Vagina (tissue), 2 donors: ENCODE measurements around the gene EYA4. TPM values are rescaled to one million over a fixed set of nuclear protein-coding genes. Genes with fewer than 3 reads are reported as not detected.

Experiments used
- DNase-seq, 2 donors: peaks; one replicate each; pipeline ENCODE4 v3.0.0-alpha.2; 2017; ENCODE audit errors: extremely low spot score in 2 of 2
- H3K27ac ChIP-seq: fragments of 200-600 bp; sonication (generic); one replicate; pipeline ENCODE4 v1.5.1; 2019
- H3K27me3 ChIP-seq: fragments of 200-600 bp; sonication (generic); one replicate; pipeline ENCODE4 v1.5.1; 2019
- H3K36me3 ChIP-seq, 2 donors: fragments of 200-600 bp; sonication (generic); one replicate each; pipeline ENCODE4 v1.5.1; 2017 to 2019
- H3K4me1 ChIP-seq: fragments of 200-600 bp; sonication (generic); one replicate; pipeline ENCODE4 v1.5.1; 2019
- H3K4me3 ChIP-seq, 2 donors: fragments of 200-600 bp; sonication (generic); 1 replicate in 1 of 2; 2 replicates in 1 of 2; pipeline ENCODE4 v1.5.1; 2016 to 2019
- H3K9me3 ChIP-seq: fragments of 200-600 bp; sonication (generic); one replicate; pipeline ENCODE4 v1.5.1; 2019
- POLR2A ChIP-seq, 2 donors: fragments of 450-650 bp; IDR thresholded peaks; one replicate each; pipeline ENCODE4 v1.6.1; 2017; ENCODE audit warnings: antibody characterized with exemption in 2 of 2, mild to moderate bottlenecking in 2 of 2, moderate library complexity in 2 of 2
- POLR2AphosphoS5 ChIP-seq, 2 donors: sonication (generic); formaldehyde crosslinking; IDR thresholded peaks; one replicate each; pipeline ENCODE4 v1.9.0; 2017; ENCODE audit warnings: antibody characterized with exemption in 2 of 2, mild to moderate bottlenecking in 2 of 2, low read depth in 1 of 2; ENCODE audit not compliant: insufficient read depth in 1 of 2
- intact Hi-C: fragments of 100-400 bp; cut with DNase I; formaldehyde crosslinking; loops from one replicate; pipeline ENCODE4 v1.15.1; 2023
- total RNA-seq: library from RNA; depleted of rRNA; stranded (reverse); fragments of >200 nt; gene quantifications from one replicate; pipeline ENCODE4 v1.2.3, GENCODE V29; 2016
- TF ChIP-seq, protein P1 (sequence below), 3 experiments: fragments of 450-650 bp in 2 of 3; fragments of 200-600 bp in 1 of 3; sonication (generic) in 1 of 3; IDR thresholded peaks; one replicate each; pipeline ENCODE4 v1.5.1; 2017 to 2019; ENCODE audit warnings: antibody characterized with exemption in 3 of 3, mild to moderate bottlenecking in 2 of 3, moderate library complexity in 2 of 3

The EYA4 gene
- total RNA-seq, 1 donor from 2014 or later = 18.7 TPM

DNA sequence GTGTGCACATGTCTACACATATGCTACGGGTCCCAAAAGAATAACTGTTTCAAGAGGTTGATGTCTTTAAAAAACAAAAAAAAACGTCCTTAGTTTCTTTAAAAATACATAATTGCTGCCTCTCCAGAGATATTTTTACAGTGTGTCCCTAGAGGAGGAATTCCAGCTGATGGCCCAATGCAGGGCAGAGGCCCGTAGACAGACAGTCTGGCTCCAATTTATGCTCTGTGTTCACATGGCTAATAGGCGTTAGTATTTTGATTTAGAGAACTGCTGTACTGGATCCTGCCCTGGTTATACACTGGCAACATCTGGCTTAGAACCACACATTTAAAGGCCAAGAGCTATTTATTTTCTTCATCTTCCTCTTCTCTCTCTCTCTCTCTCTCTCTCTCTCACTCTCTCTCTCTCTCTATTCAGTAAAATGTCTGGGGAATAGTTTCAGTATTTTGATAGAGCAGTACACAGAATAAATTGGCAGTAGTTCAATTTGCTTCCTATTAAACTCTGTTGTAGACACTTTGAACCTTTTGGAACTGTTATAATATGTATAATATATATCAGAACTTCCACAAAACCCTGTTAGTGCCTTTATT is 260.6 kb downstream of the EYA4 start:
- H3K27ac ChIP-seq = no peak overlapping the region
- H3K27me3 ChIP-seq = no peaks in the 10 kb centered on the region
- H3K36me3 ChIP-seq = no peaks in the 10 kb centered on the region
- TF ChIP-seq, protein P1, sequence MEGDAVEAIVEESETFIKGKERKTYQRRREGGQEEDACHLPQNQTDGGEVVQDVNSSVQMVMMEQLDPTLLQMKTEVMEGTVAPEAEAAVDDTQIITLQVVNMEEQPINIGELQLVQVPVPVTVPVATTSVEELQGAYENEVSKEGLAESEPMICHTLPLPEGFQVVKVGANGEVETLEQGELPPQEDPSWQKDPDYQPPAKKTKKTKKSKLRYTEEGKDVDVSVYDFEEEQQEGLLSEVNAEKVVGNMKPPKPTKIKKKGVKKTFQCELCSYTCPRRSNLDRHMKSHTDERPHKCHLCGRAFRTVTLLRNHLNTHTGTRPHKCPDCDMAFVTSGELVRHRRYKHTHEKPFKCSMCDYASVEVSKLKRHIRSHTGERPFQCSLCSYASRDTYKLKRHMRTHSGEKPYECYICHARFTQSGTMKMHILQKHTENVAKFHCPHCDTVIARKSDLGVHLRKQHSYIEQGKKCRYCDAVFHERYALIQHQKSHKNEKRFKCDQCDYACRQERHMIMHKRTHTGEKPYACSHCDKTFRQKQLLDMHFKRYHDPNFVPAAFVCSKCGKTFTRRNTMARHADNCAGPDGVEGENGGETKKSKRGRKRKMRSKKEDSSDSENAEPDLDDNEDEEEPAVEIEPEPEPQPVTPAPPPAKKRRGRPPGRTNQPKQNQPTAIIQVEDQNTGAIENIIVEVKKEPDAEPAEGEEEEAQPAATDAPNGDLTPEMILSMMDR (IDR thresholded peaks at IDR 0.05) = no peak
- no peak for TF ChIP-seq POLR2AphosphoS5 (IDR thresholded peaks at IDR 0.05; ENCODE audit: insufficient read depth in 1 of 2, low read depth in 1 of 2)
- TF ChIP-seq POLR2A (IDR thresholded peaks at IDR 0.05) = no peak
- intact Hi-C loops = loop anchor here (5.0 kb wide), 1 partner anchor 41 kb away; no protein-coding TSS in a partner anchor
- no peak for DNase-seq
- no peaks in the 10 kb centered on the region for H3K9me3 ChIP-seq
- no peak overlapping the region for H3K4me3 ChIP-seq
- H3K4me1 ChIP-seq = peaks cover 12% of the 10 kb centered on the region

DNA sequence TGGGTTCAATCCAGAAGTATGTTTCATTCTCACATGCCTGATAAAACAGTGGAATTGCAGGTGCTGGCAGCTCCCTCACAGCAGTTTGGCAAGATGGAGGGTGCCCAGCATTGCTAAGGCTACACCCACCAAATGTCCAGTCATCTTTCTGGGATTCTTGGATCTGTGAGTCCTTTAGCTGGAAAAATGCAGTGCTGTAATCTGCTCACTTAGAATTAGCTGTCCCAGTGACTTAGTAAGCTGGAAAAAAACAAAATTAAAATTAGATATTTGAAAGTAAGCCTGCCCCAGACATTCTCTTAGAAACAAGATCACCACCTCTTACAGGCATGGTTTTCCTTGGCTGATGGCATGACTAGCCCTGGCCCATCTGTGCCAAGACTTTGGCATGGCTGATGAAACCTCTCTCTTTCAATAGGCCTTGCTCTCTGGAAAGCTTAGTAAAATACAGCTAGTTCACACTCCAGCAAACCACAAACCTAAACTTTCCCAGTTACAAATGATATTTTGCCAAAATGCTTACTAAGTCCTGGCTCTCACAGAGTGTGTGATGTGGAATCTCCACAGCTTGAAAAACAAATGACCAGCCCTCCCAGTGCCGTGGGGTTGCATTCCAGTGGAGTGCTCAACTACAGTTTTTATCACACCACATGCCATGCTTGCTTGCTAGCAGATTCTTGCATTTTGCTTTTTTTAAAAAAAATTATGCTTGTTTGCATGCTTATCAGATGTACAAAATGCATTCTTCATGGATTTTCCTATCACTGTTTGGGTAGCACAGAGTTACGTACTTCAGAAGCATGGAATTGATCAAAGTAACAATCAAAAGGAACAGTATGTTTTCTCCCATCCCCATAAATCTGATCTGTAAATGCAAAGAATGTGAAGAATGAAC is 261.5 kb downstream of the EYA4 start:
- Histone ChIP-seq H3K4me3 (no peak overlapping the region), H3K9me3 (no peaks in the 10 kb centered on the region), H3K36me3 (no peaks in the 10 kb centered on the region), H3K4me1 (peaks cover 12% of the 10 kb centered on the region), H3K27ac (peak overlapping the region; percentile 43), H3K27me3 (no peaks in the 10 kb centered on the region)
- DNase-seq = no peak
- intact Hi-C loops = loop anchor here (5.0 kb wide), 1 partner anchor 40 kb away; no protein-coding TSS in a partner anchor
- no peak for TF ChIP-seq POLR2AphosphoS5 (IDR thresholded peaks at IDR 0.05; ENCODE audit: insufficient read depth in 1 of 2, low read depth in 1 of 2)
- TF ChIP-seq, protein P1 (IDR thresholded peaks at IDR 0.05) = no peak
- no peak for TF ChIP-seq POLR2A (IDR thresholded peaks at IDR 0.05)

DNA sequence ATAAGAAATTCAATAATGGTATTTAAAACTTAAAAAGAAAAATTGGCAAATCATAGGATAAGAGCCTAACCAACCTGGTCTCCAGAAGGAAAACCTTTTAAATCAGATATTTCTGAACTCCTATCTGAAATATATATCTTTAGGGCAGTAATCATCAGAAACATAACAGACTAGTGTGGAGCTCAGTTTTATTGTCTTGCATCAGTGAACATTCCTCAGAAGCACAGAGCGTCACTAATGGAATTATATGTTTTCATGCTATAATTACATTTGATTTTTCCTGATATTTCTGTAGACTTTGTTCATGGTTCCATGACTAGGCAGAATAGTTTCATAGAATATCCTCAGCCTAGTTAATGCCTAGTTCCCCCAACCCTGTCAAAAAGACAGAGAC is 262.2 kb downstream of the EYA4 start:
- H3K9me3 ChIP-seq = no peaks in the 10 kb centered on the region
- intact Hi-C loops = loop anchor here (5.0 kb wide), 1 partner anchor 39 kb away; no protein-coding TSS in a partner anchor
- TF ChIP-seq, protein P1 (IDR thresholded peaks at IDR 0.05) = no peak
- no peak for TF ChIP-seq POLR2A (IDR thresholded peaks at IDR 0.05)
- TF ChIP-seq POLR2AphosphoS5 (IDR thresholded peaks at IDR 0.05; ENCODE audit: insufficient read depth in 1 of 2, low read depth in 1 of 2) = no peak
- H3K36me3 ChIP-seq = no peaks in the 10 kb centered on the region
- H3K4me3 ChIP-seq = no peak overlapping the region
- no peaks in the 10 kb centered on the region for H3K27me3 ChIP-seq
- peaks cover 12% of the 10 kb centered on the region for H3K4me1 ChIP-seq
- H3K27ac ChIP-seq = no peak overlapping the region
- DNase-seq = no peak

DNA sequence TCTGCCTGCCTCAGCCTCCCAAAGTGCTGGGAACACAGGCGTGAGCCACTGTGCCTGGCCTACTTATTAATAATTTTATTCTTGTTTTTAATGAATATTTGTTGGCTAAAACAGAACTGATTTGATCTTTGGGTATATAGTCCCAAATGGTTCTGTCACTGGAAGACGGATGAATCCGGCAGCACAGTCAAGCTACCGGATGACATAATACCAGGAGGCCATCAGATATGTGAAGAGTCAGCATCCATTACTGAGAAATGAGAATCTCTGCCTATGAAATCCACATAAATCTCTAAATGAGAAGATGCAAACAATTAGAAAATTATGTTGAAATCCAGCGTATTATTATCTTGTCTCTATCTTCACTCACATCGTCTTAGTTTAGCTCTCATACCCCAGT is 263.0 kb downstream of the EYA4 start:
- intact Hi-C loops = loop anchor here (5.0 kb wide), 1 partner anchor 38 kb away; no protein-coding TSS in a partner anchor
- Histone ChIP-seq H3K4me1 (peaks cover 12% of the 10 kb centered on the region), H3K4me3 (no peak overlapping the region), H3K27me3 (no peaks in the 10 kb centered on the region), H3K36me3 (no peaks in the 10 kb centered on the region), H3K9me3 (no peaks in the 10 kb centered on the region), H3K27ac (no peak overlapping the region)
- DNase-seq = no peak
- TF ChIP-seq, protein P1 (IDR thresholded peaks at IDR 0.05) = no peak
- no peak for TF ChIP-seq POLR2A (IDR thresholded peaks at IDR 0.05)
- TF ChIP-seq POLR2AphosphoS5 (IDR thresholded peaks at IDR 0.05; ENCODE audit: insufficient read depth in 1 of 2, low read depth in 1 of 2) = no peak
